ENCODE data around the gene SPEM1.
A peak's percentile ranks its signal among the peaks of the same experiment; 100 is the strongest.

Gene SPEM1

DNA sequence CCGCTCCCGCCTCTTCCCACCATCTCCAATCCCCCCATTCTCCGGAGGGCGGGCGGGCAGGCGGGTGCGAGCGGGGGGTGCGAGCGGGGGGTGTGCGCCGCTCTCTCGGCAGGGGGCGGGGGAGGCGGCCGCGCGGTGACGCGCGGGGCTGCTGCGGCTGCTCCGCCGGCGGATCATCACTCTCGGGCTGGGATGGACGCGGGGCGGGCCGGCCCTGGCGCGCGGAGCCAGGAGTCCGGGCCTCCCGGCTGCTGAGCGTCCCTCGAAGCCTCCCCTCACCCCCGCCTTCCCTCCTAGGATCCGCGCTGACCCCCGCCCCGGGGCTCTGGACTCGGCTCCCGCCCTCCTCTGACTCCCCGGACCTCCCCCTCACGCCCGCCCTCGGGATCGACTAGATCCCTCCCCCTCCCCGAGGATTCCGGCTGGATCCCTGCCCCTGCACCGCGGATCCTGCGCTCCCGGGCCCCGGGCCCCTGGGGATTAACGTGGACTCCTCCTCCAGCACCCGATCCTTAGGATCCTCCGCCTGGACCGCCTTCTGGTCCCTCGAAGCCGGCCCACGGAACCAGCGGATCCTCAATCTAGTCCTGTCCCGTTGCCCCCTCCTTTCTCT is 15.3 kb upstream of the SPEM1 start:
- Histone ChIP-seq H3K27ac (ENCODE audit: low read length) (peak overlapping the region; percentile 63), H2AFZ (ENCODE audit: low read depth, low read length) (peak overlapping the region; percentile 69; the same call in 1 of the 2 replicates), H3K9me3 (ENCODE audit: insufficient read depth, low read length) (no peaks in the 10 kb centered on the region), H3K27me3 (ENCODE audit: low read depth, low read length) (peaks cover 5% of the 10 kb centered on the region; the same call in 1 of the 2 replicates), H3K4me3 (ENCODE audit: low read length) (peak overlapping the region; percentile 83), H3K4me2 (ENCODE audit: low read length) (peak overlapping the region; percentile 85), H3K36me3 (replicated peaks; ENCODE audit: low read depth, low read length) (no peaks in the 10 kb centered on the region), H4K20me1 (ENCODE audit: insufficient read depth, low read length) (no peaks in the 10 kb centered on the region), H3K79me2 (ENCODE audit: low read length) (no peaks in the 10 kb centered on the region), H3K4me1 (ENCODE audit: low read length) (peaks cover 10% of the 10 kb centered on the region), H3K9ac (ENCODE audit: low read length) (peak overlapping the region; percentile 68)
- TF ChIP-seq, protein P1, sequence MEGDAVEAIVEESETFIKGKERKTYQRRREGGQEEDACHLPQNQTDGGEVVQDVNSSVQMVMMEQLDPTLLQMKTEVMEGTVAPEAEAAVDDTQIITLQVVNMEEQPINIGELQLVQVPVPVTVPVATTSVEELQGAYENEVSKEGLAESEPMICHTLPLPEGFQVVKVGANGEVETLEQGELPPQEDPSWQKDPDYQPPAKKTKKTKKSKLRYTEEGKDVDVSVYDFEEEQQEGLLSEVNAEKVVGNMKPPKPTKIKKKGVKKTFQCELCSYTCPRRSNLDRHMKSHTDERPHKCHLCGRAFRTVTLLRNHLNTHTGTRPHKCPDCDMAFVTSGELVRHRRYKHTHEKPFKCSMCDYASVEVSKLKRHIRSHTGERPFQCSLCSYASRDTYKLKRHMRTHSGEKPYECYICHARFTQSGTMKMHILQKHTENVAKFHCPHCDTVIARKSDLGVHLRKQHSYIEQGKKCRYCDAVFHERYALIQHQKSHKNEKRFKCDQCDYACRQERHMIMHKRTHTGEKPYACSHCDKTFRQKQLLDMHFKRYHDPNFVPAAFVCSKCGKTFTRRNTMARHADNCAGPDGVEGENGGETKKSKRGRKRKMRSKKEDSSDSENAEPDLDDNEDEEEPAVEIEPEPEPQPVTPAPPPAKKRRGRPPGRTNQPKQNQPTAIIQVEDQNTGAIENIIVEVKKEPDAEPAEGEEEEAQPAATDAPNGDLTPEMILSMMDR (IDR thresholded peaks at IDR 0.05; ENCODE audit: low read depth, low read length) = no peak
- TF ChIP-seq EZH2phosphoT487 (IDR thresholded peaks at IDR 0.05; ENCODE audit: low read depth) = no peak

DNA sequence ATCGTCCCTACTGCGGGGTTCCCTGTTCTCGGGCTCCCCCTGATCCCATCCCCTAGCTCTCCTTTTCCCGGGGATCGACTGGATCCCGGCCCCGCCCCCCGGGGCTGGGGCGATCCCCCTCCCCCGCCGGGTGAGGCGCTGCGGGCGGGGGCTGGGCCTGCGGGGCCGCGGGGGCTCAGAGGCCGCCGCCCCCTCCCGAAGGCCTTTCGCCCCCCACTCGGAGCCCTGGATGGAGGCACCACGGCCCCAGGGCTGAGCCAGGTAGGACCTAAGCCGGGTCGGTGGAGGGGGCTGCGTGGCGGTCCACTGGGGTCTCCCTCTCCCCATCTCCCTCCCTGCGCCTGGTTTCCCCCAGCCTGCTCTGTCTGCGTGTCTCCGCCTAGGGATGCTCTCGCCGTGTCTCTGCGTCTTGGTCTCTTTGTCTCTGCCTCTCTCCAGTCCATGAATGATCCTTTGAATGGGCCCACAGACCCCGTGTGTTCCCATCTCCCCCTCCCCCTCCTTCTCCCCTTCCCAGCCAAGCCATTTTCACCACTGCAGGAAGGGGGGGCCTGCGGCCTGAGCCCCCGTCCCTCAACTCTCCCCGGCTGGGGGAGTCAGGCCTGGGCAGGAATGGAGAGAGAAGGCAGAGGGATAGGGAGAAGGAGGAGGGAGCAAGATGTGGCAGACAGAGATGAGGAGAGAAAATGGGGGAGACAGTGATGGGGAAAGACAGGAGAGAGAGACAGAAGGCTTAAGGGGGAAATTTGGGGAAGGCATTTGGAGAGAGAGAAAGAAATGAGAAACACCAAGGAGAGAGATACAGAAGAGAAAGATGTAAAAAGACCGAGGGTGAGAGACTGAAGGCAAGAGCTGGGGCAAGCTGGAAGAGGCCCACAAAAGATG is 14.5 kb upstream of the SPEM1 start:
- no peak overlapping the region for H2AFZ ChIP-seq (ENCODE audit: low read depth, low read length)
- TF ChIP-seq EZH2phosphoT487 (IDR thresholded peaks at IDR 0.05; ENCODE audit: low read depth) = no peak
- TF ChIP-seq, protein P1 (IDR thresholded peaks at IDR 0.05; ENCODE audit: low read depth, low read length) = no peak
- H4K20me1 ChIP-seq (ENCODE audit: insufficient read depth, low read length) = no peaks in the 10 kb centered on the region
- H3K27ac ChIP-seq (ENCODE audit: low read length) = no peak overlapping the region
- H3K4me2 ChIP-seq (ENCODE audit: low read length) = peak overlapping the region; percentile 85
- H3K4me3 ChIP-seq (ENCODE audit: low read length) = peak overlapping the region; percentile 83
- no peaks in the 10 kb centered on the region for H3K79me2 ChIP-seq (ENCODE audit: low read length)
- no peak overlapping the region for H3K9ac ChIP-seq (ENCODE audit: low read length)
- H3K36me3 ChIP-seq (replicated peaks; ENCODE audit: low read depth, low read length) = no peaks in the 10 kb centered on the region
- peaks cover 5% of the 10 kb centered on the region; the same call in 1 of the 2 replicates for H3K27me3 ChIP-seq (ENCODE audit: low read depth, low read length)
- peaks cover 10% of the 10 kb centered on the region for H3K4me1 ChIP-seq (ENCODE audit: low read length)
- no peaks in the 10 kb centered on the region for H3K9me3 ChIP-seq (ENCODE audit: insufficient read depth, low read length)

GRCh38 chr17:7406235-7406825 is 13.8 kb upstream of the SPEM1 start:
- H2AFZ ChIP-seq (ENCODE audit: low read depth, low read length) = no peak overlapping the region
- H3K27ac ChIP-seq (ENCODE audit: low read length) = no peak overlapping the region
- peaks cover 5% of the 10 kb centered on the region; the same call in 1 of the 2 replicates for H3K27me3 ChIP-seq (ENCODE audit: low read depth, low read length)
- H3K79me2 ChIP-seq (ENCODE audit: low read length) = no peaks in the 10 kb centered on the region
- H4K20me1 ChIP-seq (ENCODE audit: insufficient read depth, low read length) = no peaks in the 10 kb centered on the region
- peaks cover 10% of the 10 kb centered on the region for H3K4me1 ChIP-seq (ENCODE audit: low read length)
- TF ChIP-seq, protein P1 (IDR thresholded peaks at IDR 0.05; ENCODE audit: low read depth, low read length) = no peak
- TF ChIP-seq EZH2phosphoT487 (IDR thresholded peaks at IDR 0.05; ENCODE audit: low read depth) = no peak
- no peak overlapping the region for H3K4me3 ChIP-seq (ENCODE audit: low read length)
- H3K36me3 ChIP-seq (replicated peaks; ENCODE audit: low read depth, low read length) = no peaks in the 10 kb centered on the region
- no peak overlapping the region for H3K9ac ChIP-seq (ENCODE audit: low read length)
- H3K4me2 ChIP-seq (ENCODE audit: low read length) = no peak overlapping the region
- H3K9me3 ChIP-seq (ENCODE audit: insufficient read depth, low read length) = no peaks in the 10 kb centered on the region

GRCh38 chr17:7407082-7407481 is 13.0 kb upstream of the SPEM1 start:
- H2AFZ ChIP-seq (ENCODE audit: low read depth, low read length) = no peak overlapping the region
- TF ChIP-seq, protein P1 (IDR thresholded peaks at IDR 0.05; ENCODE audit: low read depth, low read length) = no peak
- TF ChIP-seq EZH2phosphoT487 (IDR thresholded peaks at IDR 0.05; ENCODE audit: low read depth) = no peak
- no peaks in the 10 kb centered on the region for H3K79me2 ChIP-seq (ENCODE audit: low read length)
- H4K20me1 ChIP-seq (ENCODE audit: insufficient read depth, low read length) = no peaks in the 10 kb centered on the region
- peaks cover 5% of the 10 kb centered on the region; the same call in 1 of the 2 replicates for H3K27me3 ChIP-seq (ENCODE audit: low read depth, low read length)
- H3K36me3 ChIP-seq (replicated peaks; ENCODE audit: low read depth, low read length) = no peaks in the 10 kb centered on the region
- H3K9me3 ChIP-seq (ENCODE audit: insufficient read depth, low read length) = no peaks in the 10 kb centered on the region
- H3K4me2 ChIP-seq (ENCODE audit: low read length) = no peak overlapping the region
- H3K4me1 ChIP-seq (ENCODE audit: low read length) = peaks cover 10% of the 10 kb centered on the region
- H3K27ac ChIP-seq (ENCODE audit: low read length) = no peak overlapping the region
- H3K9ac ChIP-seq (ENCODE audit: low read length) = no peak overlapping the region
- H3K4me3 ChIP-seq (ENCODE audit: low read length) = no peak overlapping the region
